Neural cell (in vitro differentiated cells): ENCODE data around the gene HMGCR. TPM values are rescaled to one million over a fixed set of nuclear protein-coding genes. Genes with fewer than 3 reads are reported as not detected.
"Not testable (repeated sequence)": the region's sequence is repeated elsewhere in the genome, so short reads cannot be mapped to it uniquely, and the experiment has no call there.

ENCODE experiments used
- H2AFZ ChIP-seq: fragments of 200-600, 300-800 bp; sonication (generic), shearing (Covaris generic); 2 replicates; pipeline ENCODE4 v1.6.0; 2014; ENCODE audit warnings: low read depth, mild to moderate bottlenecking, antibody characterized with exemption, low read length, moderate library complexity
- H3F3A ChIP-seq: fragments of 200-600 bp; shearing (Covaris generic); 2 replicates; pipeline ENCODE4 v1.6.1; 2016; ENCODE audit warnings: mild to moderate bottlenecking, moderate library complexity, mixed read lengths, antibody characterized with exemption, low read length; ENCODE audit not compliant: insufficient read depth, poor library complexity, severe bottlenecking
- H3K27ac ChIP-seq: fragments of 200-600, 300-800 bp; sonication (generic), shearing (Covaris generic); 2 replicates; pipeline ENCODE4 v1.5.1; 2014; ENCODE audit warnings: mild to moderate bottlenecking, low read length, moderate library complexity
- H3K27me3 ChIP-seq: fragments of 300-800, 200-600 bp; sonication (generic), shearing (Covaris generic); 2 replicates; pipeline ENCODE4 v1.6.0; 2014; ENCODE audit warnings: mild to moderate bottlenecking, low read depth, low read length, moderate library complexity; ENCODE audit not compliant: insufficient read depth
- H3K36me3 ChIP-seq: fragments of 300-800, 200-600 bp; sonication (generic), shearing (Covaris generic); 2 replicates; pipeline ENCODE4 v1.5.1; 2014; ENCODE audit warnings: mild to moderate bottlenecking, antibody characterized with exemption, low read length, moderate library complexity; ENCODE audit not compliant: insufficient read depth
- H3K4me2 ChIP-seq: fragments of 300-800, 200-600 bp; sonication (generic), shearing (Covaris generic); 2 replicates; pipeline ENCODE4 v1.6.0; 2014; ENCODE audit warnings: mild to moderate bottlenecking, low read length
- H3K4me3 ChIP-seq: fragments of 300-800, 200-600 bp; sonication (generic), shearing (Covaris generic); 2 replicates; pipeline ENCODE4 v1.5.1; 2014; ENCODE audit warnings: mild to moderate bottlenecking, low read length, moderate library complexity
- H3K79me2 ChIP-seq: fragments of 200-600 bp; shearing (Covaris generic); replicated peaks from 2 replicates; pipeline ENCODE4 v1.6.0; 2014; ENCODE audit warnings: mild to moderate bottlenecking, low read length, moderate library complexity; ENCODE audit not compliant: insufficient read depth
- H3K9ac ChIP-seq: fragments of 300-800, 200-600 bp; sonication (generic), shearing (Covaris generic); 2 replicates; pipeline ENCODE4 v1.6.1; 2016; ENCODE audit warnings: mild to moderate bottlenecking, low read length, mixed read lengths
- H3K9me2 ChIP-seq: fragments of 200-600 bp; shearing (Covaris generic); 2 replicates; pipeline ENCODE4 v1.6.1; 2016; ENCODE audit warnings: mild to moderate bottlenecking, low read length, mixed read lengths; ENCODE audit not compliant: insufficient read depth
- H3K9me3 ChIP-seq: fragments of 200-600, 300-800 bp; sonication (generic), shearing (Covaris generic); 2 replicates; pipeline ENCODE4 v1.6.1; 2016; ENCODE audit warnings: mild to moderate bottlenecking, mixed run types, low read length, moderate library complexity, mixed read lengths
- H4K20me1 ChIP-seq: fragments of 200-600 bp; shearing (Covaris generic); 2 replicates; pipeline ENCODE4 v1.6.1; 2016; ENCODE audit warnings: mild to moderate bottlenecking, mixed run types; ENCODE audit not compliant: insufficient read depth
- EP300 ChIP-seq: fragments of 450-650 bp; conservative IDR thresholded peaks from 2 replicates; pipeline ENCODE4 v1.6.1; 2014; ENCODE audit warnings: antibody characterized with exemption, mild to moderate bottlenecking, moderate library complexity; ENCODE audit not compliant: poor library complexity, severe bottlenecking
- EZH2 ChIP-seq: fragments of 200-600, 300-800 bp; shearing (Covaris generic), sonication (generic); IDR thresholded peaks from 2 replicates; pipeline ENCODE4 v1.6.1; 2014; ENCODE audit warnings: antibody characterized with exemption, low read length, borderline replicate concordance, mild to moderate bottlenecking; ENCODE audit not compliant: insufficient read depth, poor library complexity, severe bottlenecking
- MXI1 ChIP-seq: fragments of 450-650 bp; conservative IDR thresholded peaks from 2 replicates; pipeline ENCODE4 v1.6.1; 2014; ENCODE audit warnings: antibody characterized with exemption, mild to moderate bottlenecking; ENCODE audit not compliant: poor library complexity, severe bottlenecking
- POLR2AphosphoS5 ChIP-seq: IDR thresholded peaks from 2 replicates; pipeline ENCODE4 v1.6.1; 2012
- RAD21 ChIP-seq: fragments of 450-650 bp; conservative IDR thresholded peaks from 2 replicates; pipeline ENCODE4 v1.6.1; 2014; ENCODE audit warnings: antibody characterized with exemption, mild to moderate bottlenecking, moderate library complexity
- SMC3 ChIP-seq: fragments of 450-650 bp; conservative IDR thresholded peaks from 2 replicates; pipeline ENCODE4 v1.6.1; 2014; ENCODE audit warnings: antibody characterized with exemption, mild to moderate bottlenecking, moderate library complexity; ENCODE audit not compliant: poor library complexity
- TAF1 ChIP-seq: IDR thresholded peaks from 2 replicates; pipeline ENCODE4 v1.6.1; 2012; ENCODE audit warnings: low read depth
- polyA plus RNA-seq: library from polyadenylated mRNA; depleted of rRNA; stranded (reverse); fragments of >200 nt; gene quantifications from 2 replicates; pipeline ENCODE4 v1.2.3, GENCODE V29; 2014
- TF ChIP-seq, protein P1 (sequence below): fragments of 450-650 bp; IDR thresholded peaks from 2 replicates; pipeline ENCODE4 v1.5.1; 2014; ENCODE audit warnings: antibody characterized with exemption, mild to moderate bottlenecking, moderate library complexity; ENCODE audit not compliant: poor library complexity, severe bottlenecking
- TF ChIP-seq, protein P2 (sequence below): IDR thresholded peaks from 2 replicates; pipeline ENCODE4 v1.6.1; 2012; ENCODE audit warnings: borderline replicate concordance

Gene HMGCR
- polyA plus RNA-seq, 1 donor from 2014 or later, result 293 TPM

DNA sequence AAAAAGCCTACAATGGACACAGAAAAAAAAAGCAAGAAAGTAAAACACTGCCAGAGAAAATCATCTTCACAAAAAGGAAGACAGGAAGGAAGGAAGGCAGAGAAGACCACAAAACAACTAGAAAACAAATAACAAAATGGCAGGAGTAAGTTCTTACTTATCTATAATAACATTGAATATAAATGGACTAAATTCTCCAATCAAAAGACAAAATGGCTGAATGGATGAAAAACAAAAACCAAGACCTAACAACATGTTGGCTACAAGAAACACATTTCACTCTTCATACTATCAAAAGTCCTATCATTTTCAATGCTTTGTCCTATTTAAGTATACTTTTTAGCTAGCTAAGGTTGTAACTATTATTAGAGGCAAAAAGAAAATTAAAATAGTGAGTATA is 36.9 kb upstream of the HMGCR start:
- H3F3A ChIP-seq, result no peaks in the 10 kb centered on the region
- H3K27me3 ChIP-seq, result no peaks in the 10 kb centered on the region
- no peak overlapping the region for H3K4me2 ChIP-seq
- H3K79me2 ChIP-seq, result no peaks in the 10 kb centered on the region
- no peak overlapping the region for H3K27ac ChIP-seq
- no peak overlapping the region for H2AFZ ChIP-seq
- H3K9ac ChIP-seq, result no peak overlapping the region
- TF ChIP-seq TAF1, result no peak
- TF ChIP-seq EP300, result no peak
- TF ChIP-seq MXI1, result no peak
- TF ChIP-seq SMC3, result no peak
- TF ChIP-seq POLR2AphosphoS5, result no peak
- TF ChIP-seq RAD21, result no peak
- TF ChIP-seq, protein P1, sequence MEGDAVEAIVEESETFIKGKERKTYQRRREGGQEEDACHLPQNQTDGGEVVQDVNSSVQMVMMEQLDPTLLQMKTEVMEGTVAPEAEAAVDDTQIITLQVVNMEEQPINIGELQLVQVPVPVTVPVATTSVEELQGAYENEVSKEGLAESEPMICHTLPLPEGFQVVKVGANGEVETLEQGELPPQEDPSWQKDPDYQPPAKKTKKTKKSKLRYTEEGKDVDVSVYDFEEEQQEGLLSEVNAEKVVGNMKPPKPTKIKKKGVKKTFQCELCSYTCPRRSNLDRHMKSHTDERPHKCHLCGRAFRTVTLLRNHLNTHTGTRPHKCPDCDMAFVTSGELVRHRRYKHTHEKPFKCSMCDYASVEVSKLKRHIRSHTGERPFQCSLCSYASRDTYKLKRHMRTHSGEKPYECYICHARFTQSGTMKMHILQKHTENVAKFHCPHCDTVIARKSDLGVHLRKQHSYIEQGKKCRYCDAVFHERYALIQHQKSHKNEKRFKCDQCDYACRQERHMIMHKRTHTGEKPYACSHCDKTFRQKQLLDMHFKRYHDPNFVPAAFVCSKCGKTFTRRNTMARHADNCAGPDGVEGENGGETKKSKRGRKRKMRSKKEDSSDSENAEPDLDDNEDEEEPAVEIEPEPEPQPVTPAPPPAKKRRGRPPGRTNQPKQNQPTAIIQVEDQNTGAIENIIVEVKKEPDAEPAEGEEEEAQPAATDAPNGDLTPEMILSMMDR, result no peak
- TF ChIP-seq, protein P2, sequence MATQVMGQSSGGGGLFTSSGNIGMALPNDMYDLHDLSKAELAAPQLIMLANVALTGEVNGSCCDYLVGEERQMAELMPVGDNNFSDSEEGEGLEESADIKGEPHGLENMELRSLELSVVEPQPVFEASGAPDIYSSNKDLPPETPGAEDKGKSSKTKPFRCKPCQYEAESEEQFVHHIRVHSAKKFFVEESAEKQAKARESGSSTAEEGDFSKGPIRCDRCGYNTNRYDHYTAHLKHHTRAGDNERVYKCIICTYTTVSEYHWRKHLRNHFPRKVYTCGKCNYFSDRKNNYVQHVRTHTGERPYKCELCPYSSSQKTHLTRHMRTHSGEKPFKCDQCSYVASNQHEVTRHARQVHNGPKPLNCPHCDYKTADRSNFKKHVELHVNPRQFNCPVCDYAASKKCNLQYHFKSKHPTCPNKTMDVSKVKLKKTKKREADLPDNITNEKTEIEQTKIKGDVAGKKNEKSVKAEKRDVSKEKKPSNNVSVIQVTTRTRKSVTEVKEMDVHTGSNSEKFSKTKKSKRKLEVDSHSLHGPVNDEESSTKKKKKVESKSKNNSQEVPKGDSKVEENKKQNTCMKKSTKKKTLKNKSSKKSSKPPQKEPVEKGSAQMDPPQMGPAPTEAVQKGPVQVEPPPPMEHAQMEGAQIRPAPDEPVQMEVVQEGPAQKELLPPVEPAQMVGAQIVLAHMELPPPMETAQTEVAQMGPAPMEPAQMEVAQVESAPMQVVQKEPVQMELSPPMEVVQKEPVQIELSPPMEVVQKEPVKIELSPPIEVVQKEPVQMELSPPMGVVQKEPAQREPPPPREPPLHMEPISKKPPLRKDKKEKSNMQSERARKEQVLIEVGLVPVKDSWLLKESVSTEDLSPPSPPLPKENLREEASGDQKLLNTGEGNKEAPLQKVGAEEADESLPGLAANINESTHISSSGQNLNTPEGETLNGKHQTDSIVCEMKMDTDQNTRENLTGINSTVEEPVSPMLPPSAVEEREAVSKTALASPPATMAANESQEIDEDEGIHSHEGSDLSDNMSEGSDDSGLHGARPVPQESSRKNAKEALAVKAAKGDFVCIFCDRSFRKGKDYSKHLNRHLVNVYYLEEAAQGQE, result no peak
- no peak for TF ChIP-seq EZH2
- no peak overlapping the region for H3K4me3 ChIP-seq
- no peaks in the 10 kb centered on the region for H3K36me3 ChIP-seq
- no peaks in the 10 kb centered on the region for H3K9me3 ChIP-seq
- no peaks in the 10 kb centered on the region for H4K20me1 ChIP-seq
- no peaks in the 10 kb centered on the region for H3K9me2 ChIP-seq

DNA sequence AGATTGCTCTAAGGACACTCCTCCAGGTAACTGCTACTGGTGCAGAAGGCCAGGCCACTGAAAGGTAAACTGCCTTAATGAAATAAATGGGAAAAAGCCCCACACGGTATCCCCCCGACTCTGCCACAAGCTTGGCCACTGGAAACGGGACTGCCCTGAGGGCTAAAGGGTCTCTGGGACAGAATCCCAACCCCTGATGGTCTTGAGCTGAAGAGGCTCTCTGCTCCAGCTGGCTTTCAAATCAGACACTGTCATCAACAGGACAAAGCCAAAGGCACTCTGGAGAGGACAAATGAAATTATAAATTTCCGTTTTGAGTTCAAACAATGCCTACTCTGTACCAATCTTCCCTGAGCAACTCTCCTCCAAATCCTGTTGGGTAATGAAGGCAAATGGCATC is 33.6 kb upstream of the HMGCR start:
- Histone ChIP-seq H4K20me1 (no peaks in the 10 kb centered on the region), H3K36me3 (no peaks in the 10 kb centered on the region), H3F3A (no peaks in the 10 kb centered on the region), H3K4me2 (no peak overlapping the region), H3K9ac (no peak overlapping the region), H3K79me2 (no peaks in the 10 kb centered on the region), H3K27me3 (no peaks in the 10 kb centered on the region), H3K9me3 (no peaks in the 10 kb centered on the region), H3K9me2 (no peaks in the 10 kb centered on the region), H2AFZ (no peak overlapping the region), H3K27ac (no peak overlapping the region), H3K4me3 (no peak overlapping the region)
- TF ChIP-seq SMC3 (no peak), MXI1 (no peak), POLR2AphosphoS5 (no peak), RAD21 (no peak), TAF1 (no peak), EP300 (no peak), EZH2 (no peak)
- TF ChIP-seq, protein P1, result no peak
- TF ChIP-seq, protein P2, result no peak

DNA sequence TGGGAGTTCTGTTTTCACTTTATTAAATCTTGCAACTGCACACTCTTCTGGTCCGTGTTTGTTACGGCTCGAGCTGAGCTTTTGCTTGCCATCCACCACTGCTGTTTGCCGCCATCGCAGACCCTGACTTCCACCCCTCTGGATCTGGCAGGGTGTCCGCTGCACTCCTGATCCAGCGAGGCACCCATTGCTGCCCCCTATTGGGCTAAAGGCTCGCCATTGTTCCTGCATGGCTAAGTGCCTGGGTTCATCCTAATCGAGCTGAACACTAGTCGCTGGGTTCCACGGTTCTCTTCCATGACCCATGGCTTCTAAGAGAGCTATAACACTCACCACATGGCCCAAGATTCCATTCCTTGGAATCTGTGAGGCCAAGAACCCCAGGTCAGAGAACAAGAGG is 32.5 kb upstream of the HMGCR start:
- H3F3A ChIP-seq, H3K9ac ChIP-seq, H3K9me2 ChIP-seq, H4K20me1 ChIP-seq, H3K9me3 ChIP-seq, H2AFZ ChIP-seq, H3K79me2 ChIP-seq, H3K4me2 ChIP-seq, H3K27me3 ChIP-seq, H3K27ac ChIP-seq, H3K4me3 ChIP-seq, H3K36me3 ChIP-seq: not testable (repeated sequence)
